Astrocyte (in vitro differentiated cells and primary cell): ENCODE results near the gene FILIP1L.

Experiments
- EZH2 ChIP-seq: IDR thresholded peaks from 2 replicates; pipeline ENCODE4 v1.6.1; 2012; ENCODE audit warnings: mild to moderate bottlenecking, low read length, inconsistent platforms; ENCODE audit not compliant: insufficient read depth
- TF ChIP-seq, protein P1 (sequence below): IDR thresholded peaks from 2 replicates; pipeline ENCODE4 v1.5.1; 2011; ENCODE audit warnings: low read depth, mild to moderate bottlenecking, inconsistent platforms, low read length, moderate library complexity; ENCODE audit not compliant: insufficient read depth

DNA sequence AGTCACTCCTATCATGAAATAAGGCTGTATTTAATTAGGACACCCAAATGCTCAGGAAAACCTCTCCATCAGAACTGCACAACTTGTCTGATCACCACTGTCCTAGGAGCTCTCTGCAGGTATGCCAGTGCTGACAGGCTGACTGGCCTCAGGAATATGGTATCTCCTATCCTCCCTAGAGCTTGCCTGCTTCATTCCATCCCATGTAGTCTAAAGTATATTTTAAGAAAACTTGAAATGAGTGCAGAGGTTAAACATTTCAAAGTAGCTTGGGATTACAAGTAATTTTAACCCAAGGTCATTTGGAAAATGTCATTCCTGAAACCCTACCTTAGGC, 23.7 kb downstream of the FILIP1L start:
- TF ChIP-seq, protein P1, sequence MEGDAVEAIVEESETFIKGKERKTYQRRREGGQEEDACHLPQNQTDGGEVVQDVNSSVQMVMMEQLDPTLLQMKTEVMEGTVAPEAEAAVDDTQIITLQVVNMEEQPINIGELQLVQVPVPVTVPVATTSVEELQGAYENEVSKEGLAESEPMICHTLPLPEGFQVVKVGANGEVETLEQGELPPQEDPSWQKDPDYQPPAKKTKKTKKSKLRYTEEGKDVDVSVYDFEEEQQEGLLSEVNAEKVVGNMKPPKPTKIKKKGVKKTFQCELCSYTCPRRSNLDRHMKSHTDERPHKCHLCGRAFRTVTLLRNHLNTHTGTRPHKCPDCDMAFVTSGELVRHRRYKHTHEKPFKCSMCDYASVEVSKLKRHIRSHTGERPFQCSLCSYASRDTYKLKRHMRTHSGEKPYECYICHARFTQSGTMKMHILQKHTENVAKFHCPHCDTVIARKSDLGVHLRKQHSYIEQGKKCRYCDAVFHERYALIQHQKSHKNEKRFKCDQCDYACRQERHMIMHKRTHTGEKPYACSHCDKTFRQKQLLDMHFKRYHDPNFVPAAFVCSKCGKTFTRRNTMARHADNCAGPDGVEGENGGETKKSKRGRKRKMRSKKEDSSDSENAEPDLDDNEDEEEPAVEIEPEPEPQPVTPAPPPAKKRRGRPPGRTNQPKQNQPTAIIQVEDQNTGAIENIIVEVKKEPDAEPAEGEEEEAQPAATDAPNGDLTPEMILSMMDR = no peak
- no peak for TF ChIP-seq EZH2
